Measurements from ENCODE around the gene CFAP46. TPM values are rescaled to one million over a fixed set of nuclear protein-coding genes. Genes with fewer than 3 reads are reported as not detected.
A peak's percentile ranks its signal among the peaks of the same experiment; 100 is the strongest.
"Not testable (repeated sequence)": the region's sequence is repeated elsewhere in the genome, so short reads cannot be mapped to it uniquely, and the experiment has no call there.

CFAP46 gene
- total RNA-seq, 2 donors from 2014 or later: not detected

- peaks cover 34% of the 10 kb centered on the region for H3K27me3 Mint-ChIP-seq
- no peaks in the 10 kb centered on the region for H3K36me3 Mint-ChIP-seq (ENCODE audit: low read depth)
- ATAC-seq (no peak), DNase-seq (no peak)
- no peak overlapping the region for H3K27ac Mint-ChIP-seq
- no peak overlapping the region for H3K4me3 Mint-ChIP-seq
- H3K9me3 ChIP-seq (ENCODE audit: control insufficient read depth, low read length, poor library complexity, severe bottlenecking): peaks cover 5% of the 10 kb centered on the region
- H3K4me1 Mint-ChIP-seq: peaks cover 5% of the 10 kb centered on the region
These were observed 97.3 kb downstream of the CFAP46 start for GRCh38 chr10:132845041-132845551.

DNA sequence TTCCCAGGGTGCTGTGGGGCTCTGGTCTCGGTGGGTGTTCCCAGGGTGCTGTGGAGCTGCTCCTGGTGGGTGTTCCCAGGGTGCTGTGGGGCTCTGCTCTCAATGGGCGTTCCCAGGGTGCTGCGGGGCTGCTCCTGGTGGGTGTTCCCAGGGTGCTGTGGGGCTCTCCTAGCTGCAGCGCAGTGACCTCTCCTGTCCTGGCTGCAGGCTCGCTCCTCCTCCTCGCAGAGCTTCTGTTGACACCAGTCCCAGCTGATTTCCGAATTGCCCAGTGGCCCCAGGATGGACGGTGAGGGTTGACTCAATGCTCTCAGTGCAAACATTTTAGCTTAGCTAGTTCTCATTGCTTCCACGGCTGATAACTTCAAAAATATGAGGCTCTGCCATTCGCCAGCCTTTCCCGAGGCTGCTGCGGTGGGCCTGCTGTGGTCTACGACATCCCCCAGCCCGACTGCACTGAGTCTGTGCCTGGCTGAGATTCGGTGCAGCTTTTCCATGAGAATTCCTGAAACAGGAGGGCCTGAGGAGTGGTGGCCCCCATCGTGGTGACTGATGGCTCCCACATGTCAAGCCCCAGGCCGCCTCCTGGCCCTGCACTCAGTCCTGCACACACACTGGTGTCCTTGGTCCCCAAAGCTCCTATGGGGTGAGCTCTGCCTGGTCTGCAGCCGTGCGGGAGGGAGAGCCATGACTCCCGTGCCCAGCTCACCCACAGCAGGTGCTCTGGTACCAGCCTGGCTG, 98.1 kb downstream of the CFAP46 start:
- H3K27me3 Mint-ChIP-seq: peaks cover 36% of the 10 kb centered on the region
- no peak overlapping the region for H3K4me3 Mint-ChIP-seq
- DNase-seq (no peak), ATAC-seq (no peak)
- no peaks in the 10 kb centered on the region for H3K36me3 Mint-ChIP-seq (ENCODE audit: low read depth)
- peaks cover 5% of the 10 kb centered on the region for H3K4me1 Mint-ChIP-seq
- no peak overlapping the region for H3K27ac Mint-ChIP-seq
- peaks cover 5% of the 10 kb centered on the region for H3K9me3 ChIP-seq (ENCODE audit: control insufficient read depth, low read length, poor library complexity, severe bottlenecking)

GRCh38 chr10:132843276-132843675, 99.1 kb downstream of the CFAP46 start:
- ATAC-seq; H3K4me3 Mint-ChIP-seq; H3K36me3 Mint-ChIP-seq (ENCODE audit: low read depth); H3K4me1 Mint-ChIP-seq; DNase-seq; H3K27ac Mint-ChIP-seq; H3K9me3 ChIP-seq (ENCODE audit: control insufficient read depth, low read length, poor library complexity, severe bottlenecking): not testable (repeated sequence)
- peaks cover 32% of the 10 kb centered on the region for H3K27me3 Mint-ChIP-seq

DNA sequence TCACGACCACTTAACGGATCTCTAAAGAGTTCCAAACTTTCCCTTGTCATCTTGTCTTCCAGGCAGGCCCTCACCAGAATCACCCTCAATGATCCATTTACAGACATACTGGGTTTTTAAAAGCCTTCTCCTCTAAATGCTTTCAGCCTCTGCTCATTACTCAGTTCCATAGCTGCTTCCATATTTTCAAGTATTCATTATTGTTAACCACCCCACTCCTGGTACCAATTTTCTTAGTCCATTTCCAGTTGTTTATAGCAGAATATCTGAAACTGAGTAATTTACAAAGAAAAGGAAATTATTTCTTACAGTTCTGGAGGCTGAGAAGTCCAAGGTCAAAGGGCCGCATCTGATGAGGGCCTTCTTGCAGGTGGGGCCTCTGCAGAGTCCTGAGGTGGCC, 100.0 kb downstream of the CFAP46 start:
- Mint-ChIP-seq H3K36me3 (ENCODE audit: low read depth) (no peaks in the 10 kb centered on the region), H3K4me3 (no peak overlapping the region), H3K27me3 (peaks cover 25% of the 10 kb centered on the region), H3K27ac (no peak overlapping the region), H3K4me1 (no peaks in the 10 kb centered on the region)
- H3K9me3 ChIP-seq (ENCODE audit: control insufficient read depth, low read length, poor library complexity, severe bottlenecking): peaks cover 5% of the 10 kb centered on the region
- no peak for ATAC-seq
- no peak for DNase-seq

DNA sequence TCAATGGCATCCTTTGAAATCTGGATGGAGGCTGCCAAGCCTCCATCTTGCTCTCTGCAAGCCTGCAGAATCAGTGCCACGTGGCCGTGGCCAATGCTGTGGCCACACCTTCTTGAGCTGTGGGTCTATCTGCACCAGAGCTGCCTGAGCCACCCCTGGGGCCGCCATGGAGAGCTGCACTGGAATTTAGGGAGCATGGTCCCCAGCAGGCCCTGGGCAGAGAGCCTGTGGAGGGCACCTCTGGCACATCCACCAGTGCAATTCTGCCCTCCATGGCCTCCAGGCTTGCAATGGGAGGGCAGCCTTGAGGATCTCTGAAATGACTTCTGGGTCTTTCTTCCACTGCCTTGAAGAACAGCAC, 100.8 kb downstream of the CFAP46 start:
- peaks cover 5% of the 10 kb centered on the region for H3K9me3 ChIP-seq (ENCODE audit: control insufficient read depth, low read length, poor library complexity, severe bottlenecking)
- peaks cover 25% of the 10 kb centered on the region for H3K27me3 Mint-ChIP-seq
- no peak overlapping the region for H3K4me3 Mint-ChIP-seq
- no peaks in the 10 kb centered on the region for H3K4me1 Mint-ChIP-seq
- H3K36me3 Mint-ChIP-seq (ENCODE audit: low read depth): no peaks in the 10 kb centered on the region
- ATAC-seq (no peak), DNase-seq (no peak)
- no peak overlapping the region for H3K27ac Mint-ChIP-seq

GRCh38 chr10:132840698-132841614, 101.4 kb downstream of the CFAP46 start:
- Mint-ChIP-seq H3K4me3 (no peak overlapping the region), H3K27ac (no peak overlapping the region), H3K27me3 (peaks cover 25% of the 10 kb centered on the region), H3K36me3 (ENCODE audit: low read depth) (no peaks in the 10 kb centered on the region), H3K4me1 (no peaks in the 10 kb centered on the region)
- DNase-seq (no peak), ATAC-seq (no peak)
- H3K9me3 ChIP-seq (ENCODE audit: control insufficient read depth, low read length, poor library complexity, severe bottlenecking): peaks cover 5% of the 10 kb centered on the region

DNA sequence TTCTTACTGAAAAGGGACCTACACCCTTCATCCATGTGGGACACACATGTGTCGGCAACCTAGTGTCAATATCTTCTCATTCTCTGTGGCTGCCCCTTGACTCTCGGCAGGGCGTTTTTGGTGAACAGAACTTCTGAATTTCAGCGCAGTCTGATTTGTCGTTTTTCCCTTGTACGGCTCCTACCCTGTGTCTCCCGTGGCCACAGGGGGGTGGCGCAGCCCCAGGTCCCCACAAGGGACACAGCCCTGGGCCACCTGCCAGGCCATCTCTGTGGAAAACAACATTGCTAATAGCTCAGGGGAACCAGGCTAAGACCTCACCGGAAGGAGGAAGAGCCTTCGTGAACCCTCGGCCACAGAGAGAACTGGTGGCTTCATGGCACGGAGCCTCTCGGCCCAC, 103.3 kb downstream of the CFAP46 start:
- Mint-ChIP-seq H3K27ac (peak overlapping the region; percentile 60), H3K27me3 (peaks cover 17% of the 10 kb centered on the region), H3K36me3 (ENCODE audit: low read depth) (no peaks in the 10 kb centered on the region), H3K4me1 (no peaks in the 10 kb centered on the region), H3K4me3 (no peak overlapping the region)
- ATAC-seq (no peak), DNase-seq (no peak)
- H3K9me3 ChIP-seq (ENCODE audit: control insufficient read depth, low read length, poor library complexity, severe bottlenecking): peaks cover 5% of the 10 kb centered on the region

DNA sequence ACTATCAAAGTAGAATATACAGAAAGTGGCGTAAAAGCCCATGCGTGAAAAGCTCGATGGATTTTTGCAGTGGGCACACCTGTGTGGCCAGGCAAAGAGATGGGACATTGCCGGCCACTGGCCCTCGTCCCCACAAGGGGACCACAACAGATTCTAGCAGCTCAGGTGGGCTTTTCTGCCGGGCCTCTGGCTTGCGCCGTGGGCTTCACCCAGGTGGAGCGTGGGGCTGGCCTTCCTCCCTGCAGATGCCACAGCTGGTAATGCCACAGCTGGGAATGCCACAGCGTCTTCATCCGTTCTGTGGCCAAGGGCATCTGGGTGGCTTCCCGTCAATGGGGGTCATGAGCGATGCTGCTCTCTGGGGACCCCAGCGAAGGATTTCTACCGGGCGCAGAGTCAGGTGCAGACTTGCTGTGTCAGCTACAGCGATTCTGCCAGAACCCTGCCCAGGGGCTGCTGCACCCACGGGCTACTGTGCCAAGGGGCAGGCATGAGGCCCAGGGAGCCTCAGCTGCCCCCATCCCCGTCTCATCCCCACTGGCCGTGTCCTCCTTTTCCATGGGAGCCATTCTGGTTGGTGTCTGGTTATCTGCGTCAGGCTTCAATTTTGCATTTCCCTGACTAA, 103.9 kb downstream of the CFAP46 start:
- Mint-ChIP-seq H3K36me3 (ENCODE audit: low read depth) (no peaks in the 10 kb centered on the region), H3K27ac (no peak overlapping the region), H3K4me3 (no peak overlapping the region), H3K4me1 (no peaks in the 10 kb centered on the region), H3K27me3 (peaks cover 17% of the 10 kb centered on the region)
- ATAC-seq (no peak), DNase-seq (no peak)
- H3K9me3 ChIP-seq (ENCODE audit: control insufficient read depth, low read length, poor library complexity, severe bottlenecking): peaks cover 5% of the 10 kb centered on the region

- H3K36me3 Mint-ChIP-seq (ENCODE audit: low read depth): no peaks in the 10 kb centered on the region
- no peak overlapping the region for H3K4me3 Mint-ChIP-seq
- H3K27me3 Mint-ChIP-seq: peaks cover 17% of the 10 kb centered on the region
- no peak overlapping the region for H3K27ac Mint-ChIP-seq
- H3K9me3 ChIP-seq (ENCODE audit: control insufficient read depth, low read length, poor library complexity, severe bottlenecking): peaks cover 5% of the 10 kb centered on the region
- H3K4me1 Mint-ChIP-seq: no peaks in the 10 kb centered on the region
- ATAC-seq (no peak), DNase-seq (no peak)
These were observed 104.5 kb downstream of the CFAP46 start for GRCh38 chr10:132837905-132838304.

GRCh38 chr10:132836832-132837540, 105.4 kb downstream of the CFAP46 start:
- DNase-seq: peak in 2 of 3 donors; percentile 27 to 36
- Mint-ChIP-seq H3K4me1 (no peaks in the 10 kb centered on the region), H3K27ac (no peak overlapping the region), H3K4me3 (no peak overlapping the region), H3K36me3 (ENCODE audit: low read depth) (no peaks in the 10 kb centered on the region), H3K27me3 (peaks cover 17% of the 10 kb centered on the region)
- no peak for ATAC-seq
- no peaks in the 10 kb centered on the region for H3K9me3 ChIP-seq (ENCODE audit: control insufficient read depth, low read length, poor library complexity, severe bottlenecking)

DNA sequence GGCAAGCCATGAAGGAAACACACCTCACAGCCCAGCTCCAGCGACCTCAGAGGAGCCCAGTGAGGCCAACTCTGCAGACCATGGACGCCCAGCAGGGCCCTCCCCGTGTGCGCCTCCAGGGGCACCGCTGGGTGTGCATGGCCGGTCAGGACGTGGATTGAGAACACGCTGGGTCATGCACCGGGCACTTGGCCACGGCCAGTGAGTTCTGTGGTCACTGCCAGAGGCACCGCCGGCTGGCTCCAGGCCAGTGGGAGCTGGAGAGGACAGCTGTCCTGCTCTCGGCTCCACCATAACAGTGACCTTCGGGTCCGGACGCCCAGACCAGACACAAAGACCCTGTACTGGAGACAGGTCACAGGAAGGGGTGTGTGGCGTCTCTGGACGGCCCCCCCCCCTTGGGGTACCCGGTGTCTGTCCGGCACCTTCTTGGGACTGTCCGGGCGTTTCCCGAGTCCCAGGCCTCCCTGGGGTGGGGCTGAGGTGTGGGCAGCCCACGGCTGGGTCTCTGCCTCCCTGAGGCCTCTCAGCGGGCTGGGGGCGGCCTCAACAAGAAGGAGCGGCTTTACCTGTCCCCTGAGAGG, 106.0 kb downstream of the CFAP46 start:
- Mint-ChIP-seq H3K27me3 (peaks cover 22% of the 10 kb centered on the region), H3K27ac (no peak overlapping the region), H3K36me3 (ENCODE audit: low read depth) (no peaks in the 10 kb centered on the region), H3K4me3 (no peak overlapping the region), H3K4me1 (no peaks in the 10 kb centered on the region)
- DNase-seq (no peak), ATAC-seq (no peak)
- H3K9me3 ChIP-seq (ENCODE audit: control insufficient read depth, low read length, poor library complexity, severe bottlenecking): no peaks in the 10 kb centered on the region

GRCh38 chr10:132835848-132836233, 106.5 kb downstream of the CFAP46 start:
- Mint-ChIP-seq H3K27ac (no peak overlapping the region), H3K27me3 (peaks cover 22% of the 10 kb centered on the region), H3K4me3 (no peak overlapping the region), H3K36me3 (ENCODE audit: low read depth) (no peaks in the 10 kb centered on the region), H3K4me1 (no peaks in the 10 kb centered on the region)
- ATAC-seq (no peak), DNase-seq (no peak)
- H3K9me3 ChIP-seq (ENCODE audit: control insufficient read depth, low read length, poor library complexity, severe bottlenecking): no peaks in the 10 kb centered on the region

All from T-helper 17 cell (primary cell).